B cell (primary cell): ENCODE results near the gene SUCLG2. TPM values are rescaled to one million over a fixed set of nuclear protein-coding genes. Genes with fewer than 3 reads are reported as not detected.

Experiments used
- ATAC-seq: fragments of 200-7000 bp; cut with Tn5 transposase; one replicate; pipeline ENCODE4 v1.10.0; 2021; ENCODE audit warnings: low read depth, mild to moderate bottlenecking, moderate number of reproducible peaks, moderate library complexity
- CTCF ChIA-PET: fragments of 350-600 bp; sonication (Branson Sonifier 250); formaldehyde crosslinking; loops from one replicate; lab custom pipeline; 2021; ENCODE audit warnings: antibody characterized with exemption, inconsistent platforms; lab: Charles Lee
- POLR2A ChIA-PET: fragments of 350-600 bp; sonication (Branson Sonifier 250); formaldehyde crosslinking; loops from one replicate; lab custom pipeline; 2021; ENCODE audit warnings: antibody characterized with exemption; lab: Charles Lee
- DNase-seq: peaks from one replicate; pipeline ENCODE4 v3.0.0; 2013
- H2AFZ ChIP-seq: 2 replicates; pipeline ENCODE4 v1.6.1; 2012; ENCODE audit warnings: mild to moderate bottlenecking, low read depth, low read length; ENCODE audit not compliant: insufficient read depth, poor library complexity, severe bottlenecking
- H3K27ac ChIP-seq, 2 donors: 1 replicate in 1 of 2; 2 replicates in 1 of 2; pipeline ENCODE4 v1.5.1; 2012 to 2013; ENCODE audit warnings: low read length in 2 of 2, mild to moderate bottlenecking in 2 of 2, moderate library complexity in 1 of 2
- H3K27me3 ChIP-seq, 4 experiments: fragments of 200-600 bp in 1 of 4; sonication (generic) in 1 of 4; replicated peaks in 1 of 4; 1 replicate in 2 of 4; 2 replicates in 2 of 4; pipeline versions ENCODE4 v1.6.1 to v1.7.0; 2013 to 2016; ENCODE audit warnings: low read length in 3 of 4, mild to moderate bottlenecking in 2 of 4, mixed read lengths in 1 of 4, moderate library complexity in 1 of 4; ENCODE audit not compliant: insufficient read depth in 4 of 4, control insufficient read depth in 3 of 4; ENCODE audit errors: control extremely low read depth in 1 of 4
- H3K36me3 ChIP-seq, 2 experiments: replicated peaks in 1 of 2; 1 replicate in 1 of 2; 2 replicates in 1 of 2; pipeline versions ENCODE4 v1.6.1 to v1.7.1; 2013; ENCODE audit warnings: low read length in 1 of 2; ENCODE audit not compliant: insufficient read depth in 2 of 2, control insufficient read depth in 1 of 2; ENCODE audit errors: control extremely low read depth in 1 of 2, extremely low read depth in 1 of 2
- H3K4me1 ChIP-seq, 2 donors: fragments of 200-600 bp in 1 of 2; sonication (generic) in 1 of 2; 1 replicate in 1 of 2; 2 replicates in 1 of 2; pipeline versions ENCODE4 v1.5.1 to v1.6.1; 2013 to 2017; ENCODE audit warnings: low read length in 2 of 2; ENCODE audit not compliant: control insufficient read depth in 2 of 2, insufficient read depth in 2 of 2
- H3K4me2 ChIP-seq: replicated peaks from 2 replicates; pipeline ENCODE3; 2012; ENCODE audit warnings: mild to moderate bottlenecking, low read depth, low read length; ENCODE audit not compliant: poor library complexity, severe bottlenecking
- H3K4me3 ChIP-seq, 5 experiments: fragments of 200-600 bp in 1 of 5; sonication (generic) in 1 of 5; 1 replicate in 3 of 5; 2 replicates in 2 of 5; pipeline versions ENCODE4 v1.5.1 to v1.7.0; 2011 to 2016; ENCODE audit warnings: low read length in 4 of 5, mild to moderate bottlenecking in 4 of 5, low read depth in 2 of 5, control low read depth in 1 of 5, moderate library complexity in 1 of 5; ENCODE audit not compliant: insufficient read depth in 1 of 5; ENCODE audit errors: control extremely low read depth in 1 of 5, extremely low read depth in 1 of 5
- H3K79me2 ChIP-seq: fragments of 200-600 bp; sonication (generic); one replicate; pipeline ENCODE4 v1.6.0; 2016; ENCODE audit warnings: low read length; ENCODE audit not compliant: control insufficient read depth, insufficient read depth
- H3K9ac ChIP-seq: fragments of 200-600 bp; sonication (generic); 2 replicates; pipeline ENCODE4 v1.6.1; 2017; ENCODE audit warnings: mild to moderate bottlenecking, low read length, moderate library complexity
- H3K9me3 ChIP-seq, 3 donors: one replicate each; pipeline versions ENCODE4 v1.6.1 to v1.7.1; 2013; ENCODE audit warnings: low read length in 2 of 3; ENCODE audit not compliant: control insufficient read depth in 2 of 3, insufficient read depth in 1 of 3; ENCODE audit errors: control extremely low read depth in 1 of 3
- H4K20me1 ChIP-seq: 2 replicates; pipeline ENCODE4 v1.6.0; 2012; ENCODE audit warnings: mild to moderate bottlenecking, low read length; ENCODE audit not compliant: insufficient read depth, control insufficient read depth, poor library complexity, severe bottlenecking
- H3K27ac Mint-ChIP-seq: one replicate; pipeline ENCODE4 v1.8.0; 2021; ENCODE audit warnings: mixed read lengths
- H3K27me3 Mint-ChIP-seq: one replicate; pipeline ENCODE4 v1.8.0; 2021; ENCODE audit warnings: mixed read lengths
- H3K4me1 Mint-ChIP-seq: one replicate; pipeline ENCODE4 v1.8.0; 2021; ENCODE audit warnings: mixed read lengths
- H3K4me3 Mint-ChIP-seq: one replicate; pipeline ENCODE4 v1.8.0; 2021; ENCODE audit warnings: mixed read lengths
- H3K9me3 Mint-ChIP-seq: one replicate; pipeline ENCODE4 v1.8.0; 2022; ENCODE audit warnings: mixed read lengths; ENCODE audit not compliant: insufficient read depth
- CTCF ChIP-seq: fragments of 200-600 bp; IDR thresholded peaks from one replicate; pipeline ENCODE4 v1.8.0; 2022; ENCODE audit warnings: antibody characterized with exemption, mild to moderate bottlenecking
- EZH2 ChIP-seq: IDR thresholded peaks from 2 replicates; pipeline ENCODE4 v1.6.1; 2012; ENCODE audit warnings: borderline replicate concordance, low read depth, mild to moderate bottlenecking, moderate library complexity, low read length; ENCODE audit not compliant: insufficient read depth, poor library complexity, severe bottlenecking
- WGBS: methylation state at CpG from one replicate; pipeline ENCODE4 v1.1.5; 2013; ENCODE audit warnings: missing lambda C conversion rate; ENCODE audit not compliant: insufficient coverage; 5-methylcytosine and 5-hydroxymethylcytosine counted together
- intact Hi-C: fragments of 100-400 bp; cut with micrococcal nuclease; formaldehyde crosslinking; loops from one replicate; pipeline ENCODE4 v1.10.0; 2022
- polyA plus RNA-seq: library from polyadenylated mRNA; depleted of rRNA; stranded (reverse); fragments of >200 nt; gene quantifications from 2 replicates; pipeline ENCODE4 v1.2.3, GENCODE V29; 2012
- total RNA-seq, 2 donors: library from RNA; stranded (reverse); fragments of 120-200 nt in 1 of 2; gene quantifications; 1 replicate in 1 of 2; 2 replicates in 1 of 2; pipeline versions ENCODE4 v1.2.3 to v1.2.4, GENCODE V29; 2013 to 2022

SUCLG2 gene
- total and polyA plus RNA-seq, 2 donors (not counting 1 experiment from before 2014, with no cell fraction given): 9.1 to 35.8 TPM

- no peak for ATAC-seq
- H4K20me1 ChIP-seq: peaks cover 43% of the 10 kb centered on the region
- no peaks in the 10 kb centered on the region for H3K9me3 ChIP-seq
- Mint-ChIP-seq H3K27me3 (no peaks in the 10 kb centered on the region), H3K27ac (no peak overlapping the region), H3K4me3 (no peak overlapping the region), H3K9me3 (no peaks in the 10 kb centered on the region), H3K4me1 (peaks cover 29% of the 10 kb centered on the region)
- no peaks in the 10 kb centered on the region for H3K4me1 ChIP-seq
- no peak overlapping the region for H3K27ac ChIP-seq
- H3K27me3 ChIP-seq: no peaks in the 10 kb centered on the region
- ChIA-PET CTCF (interaction anchor here (0.7 kb wide), 1 partner anchor 17 kb away, joined by 5 read pairs; no protein-coding TSS in a partner anchor), POLR2A (no interaction called here)
- H2AFZ ChIP-seq: no peak overlapping the region
- no peak overlapping the region for H3K9ac ChIP-seq
- DNase-seq: no peak
- H3K4me3 ChIP-seq: no peak overlapping the region
- TF ChIP-seq EZH2 (no peak), CTCF (no peak)
- H3K79me2 ChIP-seq: peaks cover 90% of the 10 kb centered on the region
- intact Hi-C loops: no loop called here
- no peak overlapping the region for H3K4me2 ChIP-seq
- peaks cover 1 to 4% of the 10 kb centered on the region in 2 experiments for H3K36me3 ChIP-seq
- no CpG with 5 or more reads among the region's 1 CpG for WGBS
Measured at GRCh38 chr3:67642734-67643133, 11.7 kb downstream of the SUCLG2 start.

GRCh38 chr3:67642190-67642589 lies 12.2 kb downstream of the SUCLG2 start:
- H3K4me1 Mint-ChIP-seq: peaks cover 27% of the 10 kb centered on the region
- no peak overlapping the region for H3K4me3 ChIP-seq
- no peak overlapping the region for H2AFZ ChIP-seq
- H3K4me3 Mint-ChIP-seq: no peak overlapping the region
- POLR2A ChIA-PET: no interaction called here
- no peak for ATAC-seq
- no peak overlapping the region for H3K4me2 ChIP-seq
- H3K9me3 Mint-ChIP-seq: no peaks in the 10 kb centered on the region
- no peaks in the 10 kb centered on the region for H3K4me1 ChIP-seq
- H3K27ac Mint-ChIP-seq: no peak overlapping the region
- H4K20me1 ChIP-seq: peaks cover 43% of the 10 kb centered on the region
- DNase-seq: no peak
- intact Hi-C loops: no loop called here
- no peaks in the 10 kb centered on the region for H3K9me3 ChIP-seq
- H3K27ac ChIP-seq: no peak overlapping the region
- H3K79me2 ChIP-seq: peaks cover 90% of the 10 kb centered on the region
- CTCF ChIA-PET: interaction anchor here (0.7 kb wide), 1 partner anchor 17 kb away, joined by 5 read pairs; no protein-coding TSS in a partner anchor
- H3K9ac ChIP-seq: no peak overlapping the region
- TF ChIP-seq EZH2 (no peak), CTCF (no peak)
- no peaks in the 10 kb centered on the region for H3K27me3 Mint-ChIP-seq
- H3K36me3 ChIP-seq: peaks cover 1 to 4% of the 10 kb centered on the region in 2 experiments
- 100% methylated on average over 1 of the region's 4 CpGs for WGBS
- no peaks in the 10 kb centered on the region for H3K27me3 ChIP-seq
